ENCODE data around the gene CCR5.
"Not testable (repeated sequence)": the region's sequence is repeated elsewhere in the genome, so short reads cannot be mapped to it uniquely, and the experiment has no call there.

The CCR5 gene

GRCh38 chr3:46370839-46371518 lies at the start of gene CCR5:
TSS of gene CCR5 (plus strand) at chr3:46370946. CDS start at chr3:46372903, 1,957 bp downstream.
- DNase-seq: no peak

- DNase-seq: no peak
These were observed 49.2 kb upstream of the CCR5 start for GRCh38 chr3:46321461-46322104.

GRCh38 chr3:46324036-46324435 lies 46.7 kb upstream of the CCR5 start:
- DNase-seq: no peak

GRCh38 chr3:46325645-46326300 lies 45.0 kb upstream of the CCR5 start:
- no peak for DNase-seq

GRCh38 chr3:46330676-46331075 lies 40.1 kb upstream of the CCR5 start:
- DNase-seq: not testable (repeated sequence)

- DNase-seq: no peak
These were observed 35.8 kb upstream of the CCR5 start for GRCh38 chr3:46334741-46335478.

GRCh38 chr3:46335541-46335940 lies 35.2 kb upstream of the CCR5 start:
- no peak for DNase-seq

GRCh38 chr3:46337911-46338310 lies 32.8 kb upstream of the CCR5 start:
- DNase-seq: no peak

- no peak for DNase-seq
These were observed 31.9 kb upstream of the CCR5 start for GRCh38 chr3:46338840-46339239.

- no peak for DNase-seq
These were observed 26.3 kb upstream of the CCR5 start for GRCh38 chr3:46344476-46344875.

GRCh38 chr3:46348823-46349482 lies 21.8 kb upstream of the CCR5 start:
- DNase-seq: no peak

- DNase-seq: no peak
These were observed 21.1 kb upstream of the CCR5 start for GRCh38 chr3:46349484-46350261.

GRCh38 chr3:46350262-46350565 lies 20.5 kb upstream of the CCR5 start:
- no peak for DNase-seq

GRCh38 chr3:46351646-46352045 lies 19.1 kb upstream of the CCR5 start:
- no peak for DNase-seq

GRCh38 chr3:46353090-46353489 lies 17.7 kb upstream of the CCR5 start:
- DNase-seq: no peak

GRCh38 chr3:46353647-46354410 lies 16.9 kb upstream of the CCR5 start, which contains the start of gene CCR2:
TSS of gene CCR2 (plus strand) at chr3:46354111. CDS start at chr3:46357528, 3,417 bp downstream.
- DNase-seq: no peak

- DNase-seq: no peak
These were observed 16.3 kb upstream of the CCR5 start for GRCh38 chr3:46354478-46354877.

- DNase-seq: no peak
These were observed 15.8 kb upstream of the CCR5 start for GRCh38 chr3:46354984-46355383.

- no peak for DNase-seq
These were observed 14.5 kb upstream of the CCR5 start for GRCh38 chr3:46356276-46356675.

GRCh38 chr3:46356909-46357308 lies 13.8 kb upstream of the CCR5 start:
- no peak for DNase-seq

- DNase-seq: no peak
These were observed 12.3 kb upstream of the CCR5 start for GRCh38 chr3:46358466-46358865.
